ENCODE data around the gene HES5.

HES5 gene

DNA sequence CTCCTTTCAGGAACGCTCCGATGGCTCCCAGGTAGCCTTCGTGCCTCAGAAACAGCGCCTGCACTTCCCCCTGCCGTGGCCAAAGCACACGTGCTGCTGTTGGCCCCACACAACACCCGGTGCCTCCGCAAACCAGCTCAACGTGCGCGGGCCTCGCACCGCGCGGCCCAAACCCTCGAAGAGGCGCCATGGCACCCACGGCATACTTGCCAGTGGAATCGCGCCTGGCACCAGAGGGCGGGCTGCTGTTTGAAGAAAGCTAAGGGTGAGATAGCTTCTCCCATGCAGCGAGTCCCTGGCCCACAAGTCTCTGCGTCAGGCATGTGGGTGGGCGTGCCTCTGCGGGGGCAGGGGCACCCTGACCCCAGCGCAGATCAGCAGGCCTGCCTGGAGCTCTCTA is 11.5 kb downstream of the HES5 start:
- no peak for ATAC-seq (ENCODE audit: low read depth)
- Histone ChIP-seq H3K4me3 (ENCODE audit: severe bottlenecking) (no peak overlapping the region), H3K27me3 (ENCODE audit: insufficient read depth, poor library complexity, severe bottlenecking) (no peaks in the 10 kb centered on the region), H3K4me1 (ENCODE audit: insufficient read depth, poor library complexity, severe bottlenecking) (peaks cover 7% of the 10 kb centered on the region), H3K27ac (ENCODE audit: poor library complexity, severe bottlenecking) (no peak overlapping the region), H3K9me3 (ENCODE audit: severe bottlenecking) (no peaks in the 10 kb centered on the region), H3K36me3 (ENCODE audit: low read depth) (peaks cover 62% of the 10 kb centered on the region)
- no peak for DNase-seq (ENCODE audit: low spot score)
- TF ChIP-seq, protein P1, sequence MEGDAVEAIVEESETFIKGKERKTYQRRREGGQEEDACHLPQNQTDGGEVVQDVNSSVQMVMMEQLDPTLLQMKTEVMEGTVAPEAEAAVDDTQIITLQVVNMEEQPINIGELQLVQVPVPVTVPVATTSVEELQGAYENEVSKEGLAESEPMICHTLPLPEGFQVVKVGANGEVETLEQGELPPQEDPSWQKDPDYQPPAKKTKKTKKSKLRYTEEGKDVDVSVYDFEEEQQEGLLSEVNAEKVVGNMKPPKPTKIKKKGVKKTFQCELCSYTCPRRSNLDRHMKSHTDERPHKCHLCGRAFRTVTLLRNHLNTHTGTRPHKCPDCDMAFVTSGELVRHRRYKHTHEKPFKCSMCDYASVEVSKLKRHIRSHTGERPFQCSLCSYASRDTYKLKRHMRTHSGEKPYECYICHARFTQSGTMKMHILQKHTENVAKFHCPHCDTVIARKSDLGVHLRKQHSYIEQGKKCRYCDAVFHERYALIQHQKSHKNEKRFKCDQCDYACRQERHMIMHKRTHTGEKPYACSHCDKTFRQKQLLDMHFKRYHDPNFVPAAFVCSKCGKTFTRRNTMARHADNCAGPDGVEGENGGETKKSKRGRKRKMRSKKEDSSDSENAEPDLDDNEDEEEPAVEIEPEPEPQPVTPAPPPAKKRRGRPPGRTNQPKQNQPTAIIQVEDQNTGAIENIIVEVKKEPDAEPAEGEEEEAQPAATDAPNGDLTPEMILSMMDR (IDR thresholded peaks at IDR 0.05; ENCODE audit: poor library complexity, severe bottlenecking): no peak

DNA sequence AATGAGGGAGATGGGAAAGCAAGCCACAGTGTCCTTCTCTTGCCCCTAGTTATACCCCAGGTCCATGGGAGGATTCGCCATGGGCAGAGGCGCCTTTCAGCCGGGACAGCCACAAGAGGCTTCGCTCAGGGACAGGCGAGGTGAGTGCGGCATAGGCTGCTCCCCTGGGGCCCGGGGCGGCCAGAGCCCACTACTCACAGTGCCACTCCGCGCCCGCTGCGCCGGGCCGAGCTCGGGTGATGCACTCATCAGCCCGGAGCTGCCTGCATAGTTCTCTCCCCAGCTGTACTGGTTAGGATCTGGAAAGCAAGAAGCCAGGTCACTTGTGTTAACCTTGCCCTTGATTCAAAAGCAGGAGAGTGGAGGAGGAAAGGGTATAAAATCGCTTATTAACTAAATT is 12.1 kb downstream of the HES5 start:
- Histone ChIP-seq H3K36me3 (ENCODE audit: low read depth) (peaks cover 68% of the 10 kb centered on the region), H3K27me3 (ENCODE audit: insufficient read depth, poor library complexity, severe bottlenecking) (no peaks in the 10 kb centered on the region), H3K9me3 (ENCODE audit: severe bottlenecking) (no peaks in the 10 kb centered on the region), H3K27ac (ENCODE audit: poor library complexity, severe bottlenecking) (no peak overlapping the region), H3K4me1 (ENCODE audit: insufficient read depth, poor library complexity, severe bottlenecking) (peaks cover 2% of the 10 kb centered on the region), H3K4me3 (ENCODE audit: severe bottlenecking) (no peak overlapping the region)
- DNase-seq (ENCODE audit: low spot score): no peak
- no peak for ATAC-seq (ENCODE audit: low read depth)
- TF ChIP-seq, protein P1 (IDR thresholded peaks at IDR 0.05; ENCODE audit: poor library complexity, severe bottlenecking): no peak

DNA sequence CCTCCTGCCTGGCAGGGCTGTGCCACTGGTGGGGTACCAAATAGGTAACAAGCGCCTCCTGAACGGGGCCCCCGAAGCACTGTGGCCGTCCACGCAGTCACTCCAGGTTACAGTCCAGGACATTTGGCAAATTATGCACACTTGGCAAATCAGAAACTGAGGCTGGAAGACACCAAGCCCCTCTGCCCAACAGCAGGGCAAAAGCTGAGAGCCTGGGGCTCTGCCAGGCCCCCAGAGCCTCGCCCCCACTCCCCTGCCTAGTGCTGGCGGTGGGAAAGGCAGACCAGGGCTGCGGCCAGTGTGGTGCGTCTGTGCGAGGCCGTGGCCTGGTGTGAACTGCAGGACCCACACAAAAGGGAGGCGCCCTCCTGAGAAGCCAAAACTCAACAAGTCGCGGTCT is 13.1 kb downstream of the HES5 start:
- Histone ChIP-seq H3K36me3 (ENCODE audit: low read depth) (peaks cover 76% of the 10 kb centered on the region), H3K9me3 (ENCODE audit: severe bottlenecking) (no peaks in the 10 kb centered on the region), H3K27me3 (ENCODE audit: insufficient read depth, poor library complexity, severe bottlenecking) (no peaks in the 10 kb centered on the region), H3K4me3 (ENCODE audit: severe bottlenecking) (no peak overlapping the region), H3K27ac (ENCODE audit: poor library complexity, severe bottlenecking) (no peak overlapping the region), H3K4me1 (ENCODE audit: insufficient read depth, poor library complexity, severe bottlenecking) (no peaks in the 10 kb centered on the region)
- ATAC-seq (ENCODE audit: low read depth) (no peak), DNase-seq (ENCODE audit: low spot score) (no peak)
- TF ChIP-seq, protein P1 (IDR thresholded peaks at IDR 0.05; ENCODE audit: poor library complexity, severe bottlenecking): no peak

DNA sequence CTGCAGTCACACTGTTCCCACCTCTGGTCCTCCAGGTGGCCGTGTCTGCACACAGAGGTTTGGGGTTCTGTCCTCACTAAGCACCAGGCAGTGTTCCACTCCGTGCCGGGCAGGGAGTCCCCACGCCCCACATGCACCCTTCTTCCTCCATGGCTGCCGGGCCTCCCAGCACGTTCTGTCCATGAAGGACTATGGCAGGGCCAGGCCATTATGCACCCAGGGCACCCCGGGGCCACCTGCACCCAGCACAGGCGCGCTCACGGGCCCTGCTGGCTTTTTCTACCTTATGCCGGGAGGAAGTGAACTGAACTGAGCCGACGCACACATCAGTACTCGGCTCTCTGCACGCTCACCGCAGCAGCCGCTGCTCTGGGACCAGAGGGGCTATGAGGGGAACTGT is 13.9 kb downstream of the HES5 start:
- Histone ChIP-seq H3K27me3 (ENCODE audit: insufficient read depth, poor library complexity, severe bottlenecking) (no peaks in the 10 kb centered on the region), H3K9me3 (ENCODE audit: severe bottlenecking) (no peaks in the 10 kb centered on the region), H3K4me1 (ENCODE audit: insufficient read depth, poor library complexity, severe bottlenecking) (no peaks in the 10 kb centered on the region), H3K4me3 (ENCODE audit: severe bottlenecking) (no peak overlapping the region), H3K27ac (ENCODE audit: poor library complexity, severe bottlenecking) (no peak overlapping the region), H3K36me3 (ENCODE audit: low read depth) (peaks cover 75% of the 10 kb centered on the region)
- ATAC-seq (ENCODE audit: low read depth): no peak
- DNase-seq (ENCODE audit: low spot score): no peak
- TF ChIP-seq, protein P1 (IDR thresholded peaks at IDR 0.05; ENCODE audit: poor library complexity, severe bottlenecking): no peak

DNA sequence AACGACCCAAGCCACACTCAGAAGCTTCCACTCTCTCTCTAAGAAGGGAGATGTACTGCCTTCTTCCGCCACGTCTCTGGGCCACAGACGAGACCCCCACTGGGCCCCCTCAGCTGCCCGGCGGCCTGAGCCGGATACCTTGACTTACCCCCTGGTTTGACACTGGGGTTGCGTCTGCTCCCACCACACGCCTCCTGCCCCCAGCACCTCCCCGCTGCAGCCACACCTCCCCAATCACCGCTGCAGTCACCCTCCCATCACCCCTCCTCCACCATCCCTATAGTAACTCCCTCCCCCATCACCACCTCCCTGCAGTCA is 14.3 kb downstream of the HES5 start:
- no peak for ATAC-seq (ENCODE audit: low read depth)
- no peaks in the 10 kb centered on the region for H3K27me3 ChIP-seq (ENCODE audit: insufficient read depth, poor library complexity, severe bottlenecking)
- TF ChIP-seq, protein P1 (IDR thresholded peaks at IDR 0.05; ENCODE audit: poor library complexity, severe bottlenecking): no peak
- H3K9me3 ChIP-seq (ENCODE audit: severe bottlenecking): no peaks in the 10 kb centered on the region
- H3K4me1 ChIP-seq (ENCODE audit: insufficient read depth, poor library complexity, severe bottlenecking): no peaks in the 10 kb centered on the region
- DNase-seq (ENCODE audit: low spot score): no peak
- peaks cover 75% of the 10 kb centered on the region for H3K36me3 ChIP-seq (ENCODE audit: low read depth)
- no peak overlapping the region for H3K27ac ChIP-seq (ENCODE audit: poor library complexity, severe bottlenecking)
- H3K4me3 ChIP-seq (ENCODE audit: severe bottlenecking): no peak overlapping the region

All from RWPE2 (cell line).